Measurements from ENCODE around the gene SPAG6.

The SPAG6 gene

GRCh38 chr10:22315455-22316285, 29.6 kb upstream of the SPAG6 start:
- DNase-seq (ENCODE audit: insufficient read length, low spot score) (no peak), FAIRE-seq (peak; percentile 41)
- TF ChIP-seq POLR2A (IDR thresholded peaks at IDR 0.05; ENCODE audit: low read depth, low read length) (no peak), POLR2AphosphoS5 (IDR thresholded peaks at IDR 0.05; ENCODE audit: low read depth, low read length) (no peak), PAX5 (IDR thresholded peaks at IDR 0.05; ENCODE audit: insufficient read depth, low read length, severe bottlenecking) (no peak), SPI1 (IDR thresholded peaks at IDR 0.05; ENCODE audit: low read depth, low read length) (no peak), TAF1 (IDR thresholded peaks at IDR 0.05; ENCODE audit: low read depth, low read length) (no peak), POU2F2 (IDR thresholded peaks at IDR 0.05; ENCODE audit: low read depth, low read length) (no peak; the same call in 1 of the 2 replicates)

GRCh38 chr10:22316286-22317075, 28.8 kb upstream of the SPAG6 start, which contains the start of gene COMMD3:
COMMD3 (plus strand) TSS chr10:22316388; CDS start chr10:22316418, 30 bp downstream.
- TF ChIP-seq POLR2A (IDR thresholded peaks at IDR 0.05; ENCODE audit: low read depth, low read length): peak; percentile 84
- TF ChIP-seq PAX5 (IDR thresholded peaks at IDR 0.05; ENCODE audit: insufficient read depth, low read length, severe bottlenecking): no peak
- TF ChIP-seq POU2F2 (IDR thresholded peaks at IDR 0.05; ENCODE audit: low read depth, low read length): no peak
- TF ChIP-seq TAF1 (IDR thresholded peaks at IDR 0.05; ENCODE audit: low read depth, low read length): peak; percentile 70
- peak; percentile 78 for TF ChIP-seq SPI1 (IDR thresholded peaks at IDR 0.05; ENCODE audit: low read depth, low read length)
- TF ChIP-seq POLR2AphosphoS5 (IDR thresholded peaks at IDR 0.05; ENCODE audit: low read depth, low read length): peak; percentile 85
- FAIRE-seq: peak; percentile 99
- DNase-seq (ENCODE audit: insufficient read length, low spot score): no peak

DNA sequence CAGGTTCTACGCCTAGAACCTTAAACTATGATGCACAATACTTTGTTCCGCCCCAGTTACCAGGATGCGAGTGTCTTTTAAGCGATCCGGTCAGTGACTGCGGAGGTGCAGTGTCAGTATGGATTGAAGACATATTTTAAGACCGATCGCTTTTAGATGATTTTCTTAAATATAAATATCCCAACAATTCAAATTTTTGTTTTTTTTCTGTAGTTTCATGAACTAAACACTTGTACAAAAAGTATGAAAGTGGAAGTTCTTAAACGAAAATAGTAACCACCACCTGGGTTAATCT, 28.3 kb upstream of the SPAG6 start:
- no peak for FAIRE-seq
- no peak for DNase-seq (ENCODE audit: insufficient read length, low spot score)
- TF ChIP-seq TAF1 (IDR thresholded peaks at IDR 0.05; ENCODE audit: low read depth, low read length) (no peak), PAX5 (IDR thresholded peaks at IDR 0.05; ENCODE audit: insufficient read depth, low read length, severe bottlenecking) (no peak), POLR2A (IDR thresholded peaks at IDR 0.05; ENCODE audit: low read depth, low read length) (no peak), POLR2AphosphoS5 (IDR thresholded peaks at IDR 0.05; ENCODE audit: low read depth, low read length) (no peak), POU2F2 (IDR thresholded peaks at IDR 0.05; ENCODE audit: low read depth, low read length) (no peak), SPI1 (IDR thresholded peaks at IDR 0.05; ENCODE audit: low read depth, low read length) (no peak)

DNA sequence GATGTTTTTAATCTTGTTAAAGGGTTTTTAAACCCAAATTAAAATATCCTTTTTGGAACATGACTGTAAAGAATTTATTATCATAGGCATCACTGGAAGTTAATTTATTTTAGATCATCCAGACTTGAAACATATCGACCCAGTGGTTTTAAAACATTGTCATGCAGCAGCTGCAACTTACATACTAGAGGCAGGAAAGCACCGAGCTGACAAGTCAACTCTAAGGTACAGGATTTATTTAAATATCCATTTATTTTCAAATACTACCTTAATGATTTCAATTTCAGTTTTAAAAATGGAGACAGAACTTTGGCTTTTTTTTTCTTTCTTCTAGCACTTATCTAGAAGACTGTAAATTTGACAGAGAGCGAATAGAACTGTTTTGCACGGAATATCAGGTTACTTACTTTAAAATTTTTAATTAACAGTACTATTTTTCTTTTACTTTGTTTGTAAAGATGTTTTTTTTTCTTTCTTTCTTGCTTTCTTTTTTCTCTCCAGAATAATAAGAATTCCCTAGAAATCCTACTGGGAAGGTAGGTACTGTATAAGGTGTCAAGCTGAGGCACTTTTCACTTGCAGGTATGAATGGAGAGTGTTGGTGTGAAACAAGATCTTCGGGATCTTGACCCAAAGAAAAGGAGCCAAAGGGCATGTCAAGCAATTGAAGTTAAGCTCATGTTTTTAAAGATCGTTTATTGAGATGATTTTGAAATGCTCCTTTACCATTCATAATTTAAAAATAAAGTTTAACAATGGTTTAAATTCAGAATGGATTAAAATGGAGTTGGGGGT, 27.3 kb upstream of the SPAG6 start:
- DNase-seq (ENCODE audit: insufficient read length, low spot score) (no peak), FAIRE-seq (no peak)
- no peak for TF ChIP-seq PAX5 (IDR thresholded peaks at IDR 0.05; ENCODE audit: insufficient read depth, low read length, severe bottlenecking)

GRCh38 chr10:22318772-22319171, 26.5 kb upstream of the SPAG6 start:
- DNase-seq (ENCODE audit: insufficient read length, low spot score) (no peak), FAIRE-seq (no peak)
- no peak for TF ChIP-seq POU2F2 (IDR thresholded peaks at IDR 0.05; ENCODE audit: low read depth, low read length)

DNA sequence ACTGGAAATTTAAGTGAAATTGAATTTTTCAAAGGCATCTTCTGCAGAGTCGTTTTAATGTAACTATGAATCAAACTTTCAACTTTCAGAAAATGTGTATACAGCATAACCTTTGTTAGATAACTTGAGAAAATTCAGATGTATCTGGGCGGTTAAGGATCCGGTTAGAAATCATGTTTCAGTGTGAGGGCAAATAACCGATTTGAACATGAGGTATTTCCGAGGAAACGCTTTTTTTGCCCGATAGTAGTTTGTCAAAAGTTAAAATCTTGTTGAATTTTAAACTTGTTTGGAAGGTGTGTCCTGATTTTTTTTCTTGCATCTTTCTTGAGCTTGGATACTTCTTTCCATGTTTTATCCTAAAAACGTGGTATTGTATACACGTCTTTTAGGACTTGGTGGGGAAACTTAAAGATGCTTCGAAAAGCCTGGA, 25.7 kb upstream of the SPAG6 start:
- TF ChIP-seq POLR2AphosphoS5 (IDR thresholded peaks at IDR 0.05; ENCODE audit: low read depth, low read length) (no peak), POLR2A (IDR thresholded peaks at IDR 0.05; ENCODE audit: low read depth, low read length) (no peak)
- no peak for FAIRE-seq
- DNase-seq (ENCODE audit: insufficient read length, low spot score): no peak

- DNase-seq (ENCODE audit: insufficient read length, low spot score): no peak
These were observed 25.2 kb upstream of the SPAG6 start for GRCh38 chr10:22319980-22320558.

GRCh38 chr10:22320591-22321155, 24.6 kb upstream of the SPAG6 start, which contains the start of gene BMI1:
BMI1 (plus strand) TSS chr10:22321099; CDS start chr10:22326450, 5,351 bp downstream.
- FAIRE-seq (peak; percentile 28), DNase-seq (ENCODE audit: insufficient read length, low spot score) (no peak)
- no peak for TF ChIP-seq SPI1 (IDR thresholded peaks at IDR 0.05; ENCODE audit: low read depth, low read length)
- TF ChIP-seq PAX5 (IDR thresholded peaks at IDR 0.05; ENCODE audit: insufficient read depth, low read length, severe bottlenecking): no peak
- no peak for TF ChIP-seq TAF1 (IDR thresholded peaks at IDR 0.05; ENCODE audit: low read depth, low read length)
- TF ChIP-seq POLR2A (IDR thresholded peaks at IDR 0.05; ENCODE audit: low read depth, low read length): no peak
- no peak for TF ChIP-seq POLR2AphosphoS5 (IDR thresholded peaks at IDR 0.05; ENCODE audit: low read depth, low read length)
- no peak for TF ChIP-seq POU2F2 (IDR thresholded peaks at IDR 0.05; ENCODE audit: low read depth, low read length)

More at GRCh38 chr10:22319980-22320558, 25.2 kb upstream of the SPAG6 start:
- FAIRE-seq: peak; percentile 69
- TF ChIP-seq PAX5 (IDR thresholded peaks at IDR 0.05; ENCODE audit: insufficient read depth, low read length, severe bottlenecking) (no peak), SPI1 (IDR thresholded peaks at IDR 0.05; ENCODE audit: low read depth, low read length) (no peak), POLR2AphosphoS5 (IDR thresholded peaks at IDR 0.05; ENCODE audit: low read depth, low read length) (no peak), POLR2A (IDR thresholded peaks at IDR 0.05; ENCODE audit: low read depth, low read length) (no peak), POU2F2 (IDR thresholded peaks at IDR 0.05; ENCODE audit: low read depth, low read length) (no peak), TAF1 (IDR thresholded peaks at IDR 0.05; ENCODE audit: low read depth, low read length) (no peak)

Measured in GM12891 (cell line).